HG03175 (cell line): ENCODE data around the gene GRIN1.
"Not testable (repeated sequence)": the region's sequence is repeated elsewhere in the genome, so short reads cannot be mapped to it uniquely, and the experiment has no call there.

Experiments
- ATAC-seq: cut with Tn5 transposase; IDR thresholded peaks from one replicate; pipeline ENCODE4 v1.9.1; 2021; ENCODE audit warnings: mild to moderate bottlenecking, moderate library complexity; ENCODE audit not compliant: unreplicated experiment

Gene GRIN1

GRCh38 chr9:137110911-137111787 is 27.8 kb upstream of the GRIN1 start:
- no peak for ATAC-seq

- no peak for ATAC-seq
Observed at GRCh38 chr9:137111788-137112563, 27.0 kb upstream of the GRIN1 start.

GRCh38 chr9:137112564-137113384 is 26.2 kb upstream of the GRIN1 start:
- ATAC-seq: no peak

- ATAC-seq: no peak
Observed at GRCh38 chr9:137113385-137114159, 25.4 kb upstream of the GRIN1 start.

GRCh38 chr9:137114220-137114612 is 24.7 kb upstream of the GRIN1 start:
- peak; percentile 25 for ATAC-seq

- peak; percentile 77 for ATAC-seq
Observed at GRCh38 chr9:137114613-137115393, 24.2 kb upstream of the GRIN1 start, which contains the start of gene DPP7. DPP7 (minus strand) TSS chr9:137114733; CDS start chr9:137114713, 20 bp downstream.

- ATAC-seq: no peak
Observed at GRCh38 chr9:137115394-137116026, 23.4 kb upstream of the GRIN1 start.

GRCh38 chr9:137116027-137116507 is 22.9 kb upstream of the GRIN1 start:
- no peak for ATAC-seq

- no peak for ATAC-seq
Observed at GRCh38 chr9:137116728-137117127, 22.2 kb upstream of the GRIN1 start.

GRCh38 chr9:137117269-137117731 is 21.7 kb upstream of the GRIN1 start:
- no peak for ATAC-seq

GRCh38 chr9:137118092-137118603 is 20.8 kb upstream of the GRIN1 start:
- not testable (repeated sequence) for ATAC-seq

- not testable (repeated sequence) for ATAC-seq
Observed at GRCh38 chr9:137121927-137122795, 16.8 kb upstream of the GRIN1 start.

- ATAC-seq: not testable (repeated sequence)
Observed at GRCh38 chr9:137122796-137123467, 16.0 kb upstream of the GRIN1 start.

GRCh38 chr9:137123468-137123837 is 15.5 kb upstream of the GRIN1 start:
- ATAC-seq: peak; percentile 48

GRCh38 chr9:137123952-137124462 is 14.9 kb upstream of the GRIN1 start:
- not testable (repeated sequence) for ATAC-seq

- no peak for ATAC-seq
Observed at GRCh38 chr9:137126786-137127185, 12.2 kb upstream of the GRIN1 start.
